ENCODE data around the gene UBE2F.

UBE2F gene

GRCh38 chr2:237966565-237967462 is at the start of gene UBE2F:
TSS of gene UBE2F (plus strand) at chr2:237967014. CDS start at chr2:237973108, 6,094 bp downstream.
- peak; percentile 99 for DNase-seq (ENCODE audit: low spot score)
- in situ Hi-C loops (cut with MboI; ENCODE audit: low pct_unique_long_range_greater_than_20kb, low sequenced_read_pairs, unreplicated experiment), result no loop called here
- no peak for TF ChIP-seq CTCF (IDR thresholded peaks at IDR 0.05; ENCODE audit: extremely low read depth, insufficient read depth, missing control alignments)

- TF ChIP-seq CTCF (IDR thresholded peaks at IDR 0.05; ENCODE audit: extremely low read depth, insufficient read depth, missing control alignments), result no peak
- no peak for DNase-seq (ENCODE audit: low spot score)
- in situ Hi-C loops (cut with MboI; ENCODE audit: low pct_unique_long_range_greater_than_20kb, low sequenced_read_pairs, unreplicated experiment), result no loop called here
Observed at GRCh38 chr2:237917696-237918374, 49.0 kb upstream of the UBE2F start.

GRCh38 chr2:237919593-237919992 is 47.2 kb upstream of the UBE2F start:
- in situ Hi-C loops (cut with MboI; ENCODE audit: low pct_unique_long_range_greater_than_20kb, low sequenced_read_pairs, unreplicated experiment), result no loop called here
- no peak for TF ChIP-seq CTCF (IDR thresholded peaks at IDR 0.05; ENCODE audit: extremely low read depth, insufficient read depth, missing control alignments)
- DNase-seq (ENCODE audit: low spot score), result no peak

GRCh38 chr2:237920673-237921072 is 46.1 kb upstream of the UBE2F start:
- TF ChIP-seq CTCF (IDR thresholded peaks at IDR 0.05; ENCODE audit: extremely low read depth, insufficient read depth, missing control alignments), result no peak
- DNase-seq (ENCODE audit: low spot score), result no peak
- in situ Hi-C loops (cut with MboI; ENCODE audit: low pct_unique_long_range_greater_than_20kb, low sequenced_read_pairs, unreplicated experiment), result no loop called here

- in situ Hi-C loops (cut with MboI; ENCODE audit: low pct_unique_long_range_greater_than_20kb, low sequenced_read_pairs, unreplicated experiment), result no loop called here
- no peak for TF ChIP-seq CTCF (IDR thresholded peaks at IDR 0.05; ENCODE audit: extremely low read depth, insufficient read depth, missing control alignments)
- no peak for DNase-seq (ENCODE audit: low spot score)
Observed at GRCh38 chr2:237921967-237922492, 44.8 kb upstream of the UBE2F start.

GRCh38 chr2:237922641-237923361 is 44.0 kb upstream of the UBE2F start:
- no peak for DNase-seq (ENCODE audit: low spot score)
- TF ChIP-seq CTCF (IDR thresholded peaks at IDR 0.05; ENCODE audit: extremely low read depth, insufficient read depth, missing control alignments), result no peak
- in situ Hi-C loops (cut with MboI; ENCODE audit: low pct_unique_long_range_greater_than_20kb, low sequenced_read_pairs, unreplicated experiment), result no loop called here

All from GM13977 (cell line).